NOMO-1 (cell line): Measurements from ENCODE around the gene USE1.
A peak's percentile ranks its signal among the peaks of the same experiment; 100 is the strongest.
"Not testable (repeated sequence)": the region's sequence is repeated elsewhere in the genome, so short reads cannot be mapped to it uniquely, and the experiment has no call there.

Source experiments
- DNase-seq, 2 experiments: peaks; one replicate each; lab custom pipeline; 2025; ENCODE audit not compliant: unreplicated experiment in 2 of 2; lab: John Stamatoyannopoulos, UW

Gene USE1

DNA sequence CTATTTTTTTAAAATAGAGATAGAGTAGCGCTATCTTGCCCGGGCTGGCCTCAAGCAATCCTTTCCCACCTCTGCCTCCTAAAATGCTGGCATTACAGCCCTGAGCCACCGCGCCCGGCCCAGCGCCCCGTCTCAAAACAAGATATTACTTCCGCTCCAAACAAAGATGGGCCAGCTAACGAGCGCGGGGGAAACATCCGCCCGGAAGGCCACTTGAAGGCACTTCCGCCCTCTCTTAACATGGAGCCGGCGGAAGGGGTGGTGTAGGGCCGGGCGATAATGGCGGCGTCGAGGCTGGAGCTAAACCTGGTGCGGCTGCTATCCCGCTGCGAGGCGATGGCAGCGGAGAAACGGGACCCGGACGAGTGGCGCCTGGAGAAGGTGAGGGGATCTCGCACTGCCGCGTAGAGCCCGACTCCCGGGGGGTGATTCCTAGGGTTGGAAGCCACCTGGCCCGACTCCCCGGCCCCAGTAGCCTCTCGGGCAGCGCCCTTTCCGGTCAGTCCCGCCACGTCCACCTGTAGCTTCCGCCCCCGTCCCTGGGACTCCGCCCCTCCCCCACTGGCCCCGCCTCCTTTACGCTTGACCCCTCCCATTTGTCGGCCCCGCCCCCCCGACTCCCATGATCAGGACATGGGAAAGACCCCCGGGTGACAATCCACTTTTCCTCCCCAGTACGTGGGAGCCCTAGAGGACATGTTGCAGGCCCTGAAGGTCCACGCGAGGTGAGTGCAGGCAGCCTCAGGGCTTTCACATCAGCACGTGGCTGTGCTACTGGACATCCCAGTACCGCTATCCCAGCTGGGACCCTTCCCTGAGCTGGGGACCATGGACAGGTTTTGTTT, at the start of gene USE1:
Gene USE1, plus strand, starts transcription at position 231 of the 845 bp plus-strand sequence. Its CDS starts 49 bp downstream, at position 280.
- DNase-seq = peak; percentile 93 to 94

DNA sequence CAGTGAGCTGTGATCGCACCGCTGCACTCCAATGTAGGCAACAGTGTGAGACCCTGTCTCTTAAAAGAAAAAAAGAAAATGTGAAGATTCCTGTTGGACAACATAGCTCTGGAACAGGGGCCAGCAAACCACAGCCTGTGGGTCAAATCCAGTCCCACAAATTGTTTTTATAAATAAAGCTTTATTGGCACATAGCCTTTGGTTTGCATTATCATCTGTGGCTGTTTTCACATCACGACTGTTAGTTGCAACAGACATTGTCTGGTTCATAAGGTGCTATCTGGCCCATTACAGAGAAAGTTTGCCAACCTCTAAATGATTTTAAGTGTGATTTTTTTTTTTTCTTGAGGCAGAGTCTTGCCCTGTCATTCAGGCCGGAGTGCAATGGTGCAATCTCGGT, 49.4 kb upstream of the USE1 start:
- no peak for DNase-seq

- DNase-seq = no peak
These were observed 44.4 kb upstream of the USE1 start for GRCh38 chr19:17170538-17171297.

- no peak for DNase-seq
These were observed 43.3 kb upstream of the USE1 start for GRCh38 chr19:17171874-17172273.

GRCh38 chr19:17172624-17173345, 42.4 kb upstream of the USE1 start:
- no peak for DNase-seq

DNA sequence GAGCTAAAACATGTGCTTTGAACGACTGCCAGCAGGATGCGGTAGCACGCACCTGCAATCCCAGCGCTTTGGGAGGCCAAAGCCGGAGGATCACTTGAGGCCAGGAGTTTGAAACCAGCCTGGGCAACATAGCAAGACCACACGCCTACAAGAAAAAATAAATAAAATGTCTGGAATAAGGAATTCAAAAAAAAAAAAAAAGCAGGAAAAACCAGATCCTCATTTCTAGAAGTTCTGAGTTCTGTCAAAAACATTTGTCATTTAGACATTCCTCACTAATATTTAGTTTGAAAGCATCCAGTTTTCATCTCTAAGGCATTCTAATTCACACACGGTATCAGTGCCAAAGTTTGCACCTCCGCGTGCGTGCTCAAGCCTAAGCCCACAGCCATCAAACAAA, 36.9 kb upstream of the USE1 start:
- DNase-seq = no peak

- no peak for DNase-seq
These were observed 34.0 kb upstream of the USE1 start for GRCh38 chr19:17180997-17181702.

GRCh38 chr19:17183271-17183761, 31.8 kb upstream of the USE1 start:
- DNase-seq = peak in 1 of 2 experiments; percentile 44

GRCh38 chr19:17183858-17184321, 31.3 kb upstream of the USE1 start:
- peak; percentile 66 to 82 for DNase-seq

GRCh38 chr19:17184371-17184841, 30.8 kb upstream of the USE1 start:
- peak; percentile 40 to 71 for DNase-seq

DNA sequence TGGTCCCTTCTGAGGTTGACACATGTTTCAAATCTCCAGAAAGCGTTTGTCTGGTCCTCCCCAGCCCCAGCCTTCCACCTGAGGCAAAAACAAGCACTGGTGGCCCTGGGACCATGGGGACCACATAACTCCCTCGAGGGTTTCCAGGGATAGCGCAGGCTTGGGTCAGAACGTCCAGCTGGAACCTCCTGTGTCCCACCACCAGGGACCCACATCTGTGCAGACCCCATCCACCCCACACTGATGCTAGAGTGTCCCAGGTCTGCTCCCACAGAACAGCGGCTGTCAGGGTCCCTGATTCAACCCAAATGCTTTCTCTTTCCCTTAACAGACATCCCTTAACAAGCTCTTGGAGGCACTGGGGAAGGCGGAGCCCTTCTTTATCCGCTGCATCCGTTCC, 29.6 kb upstream of the USE1 start:
- no peak for DNase-seq

- DNase-seq = not testable (repeated sequence)
These were observed 23.4 kb upstream of the USE1 start for GRCh38 chr19:17191736-17192135.

GRCh38 chr19:17192751-17193150, 22.4 kb upstream of the USE1 start:
- DNase-seq = no peak

- DNase-seq = no peak
These were observed 20.5 kb upstream of the USE1 start for GRCh38 chr19:17194608-17195007.

DNA sequence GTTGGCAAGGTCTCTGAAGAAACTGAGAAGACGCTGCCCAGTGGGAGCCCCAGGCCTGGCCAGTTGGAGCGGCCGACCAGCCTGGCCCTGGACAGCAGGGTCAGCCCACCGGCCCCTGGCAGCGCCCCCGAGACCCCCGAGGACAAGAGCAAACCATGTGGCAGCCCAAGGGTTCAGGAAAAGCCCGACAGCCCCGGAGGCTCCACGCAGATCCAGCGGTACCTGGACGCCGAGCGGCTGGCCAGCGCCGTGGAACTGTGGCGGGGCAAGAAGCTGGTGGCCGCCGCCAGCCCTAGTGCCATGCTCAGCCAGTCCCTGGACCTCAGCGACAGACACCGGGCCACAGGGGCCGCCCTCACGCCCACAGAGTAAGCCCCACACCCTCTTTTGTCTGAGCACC, 20.1 kb upstream of the USE1 start:
- DNase-seq = no peak

- no peak for DNase-seq
These were observed 18.5 kb upstream of the USE1 start for GRCh38 chr19:17196610-17197009.

DNA sequence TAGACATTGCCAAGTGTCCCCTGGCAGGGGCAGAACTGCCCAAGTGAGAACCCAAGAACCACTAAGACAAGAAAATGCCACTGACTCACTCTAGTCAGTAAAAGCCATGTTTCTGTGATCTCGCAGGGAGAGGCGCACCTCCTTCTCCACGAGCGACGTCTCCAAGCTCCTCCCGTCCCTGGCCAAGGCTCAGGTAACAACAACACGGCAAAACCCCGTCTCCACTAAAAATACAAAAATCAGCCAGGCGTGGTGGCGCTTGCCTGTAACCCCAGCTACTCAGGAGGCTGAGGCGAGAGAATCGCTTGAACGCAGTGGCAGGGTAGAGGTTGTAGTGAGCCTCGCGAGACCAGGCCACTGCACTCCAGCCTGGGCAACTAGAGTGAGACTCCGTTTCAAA, 17.5 kb upstream of the USE1 start:
- no peak for DNase-seq

DNA sequence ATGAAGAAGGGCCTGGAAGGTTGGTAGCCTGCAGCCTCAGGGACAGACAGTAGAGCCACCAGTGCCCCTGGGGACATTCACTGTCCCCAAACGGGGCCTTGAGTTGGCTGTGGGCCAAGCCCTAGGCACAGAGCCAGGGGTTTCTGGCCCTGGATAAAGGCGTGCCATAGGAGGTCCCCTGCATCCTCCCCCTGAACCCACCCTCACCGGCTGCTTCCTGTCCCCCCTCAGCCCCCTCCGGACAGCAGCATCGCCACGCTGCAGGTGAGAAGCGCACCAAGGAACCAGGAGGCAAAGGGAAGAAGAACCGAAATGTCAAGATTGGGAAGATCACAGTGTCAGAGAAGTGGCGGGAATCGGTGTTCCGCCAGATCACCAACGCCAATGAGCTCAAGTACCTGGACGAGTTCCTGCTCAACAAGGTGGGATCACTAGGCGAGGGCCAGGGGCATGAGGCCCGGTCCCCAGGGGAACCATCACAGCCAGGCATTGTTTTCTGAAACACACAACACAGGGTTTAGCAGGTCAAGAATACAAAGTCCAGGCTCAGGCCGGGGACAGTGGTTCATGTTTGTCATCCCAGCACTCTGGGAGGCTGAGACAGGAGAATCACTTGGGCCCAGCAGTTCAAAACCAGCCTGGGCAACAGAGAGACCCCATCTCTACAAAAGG, 14.6 kb upstream of the USE1 start:
- DNase-seq = no peak

GRCh38 chr19:17202249-17202648, 12.9 kb upstream of the USE1 start:
- DNase-seq = no peak

GRCh38 chr19:17202713-17203112, 12.4 kb upstream of the USE1 start:
- no peak for DNase-seq
